ENCODE measurements around the gene CACNA2D4. TPM values are rescaled to one million over a fixed set of nuclear protein-coding genes. Genes with fewer than 3 reads are reported as not detected.

Gene CACNA2D4
- total RNA-seq, 1 donor from 2014 or later: 0.30 TPM

DNA sequence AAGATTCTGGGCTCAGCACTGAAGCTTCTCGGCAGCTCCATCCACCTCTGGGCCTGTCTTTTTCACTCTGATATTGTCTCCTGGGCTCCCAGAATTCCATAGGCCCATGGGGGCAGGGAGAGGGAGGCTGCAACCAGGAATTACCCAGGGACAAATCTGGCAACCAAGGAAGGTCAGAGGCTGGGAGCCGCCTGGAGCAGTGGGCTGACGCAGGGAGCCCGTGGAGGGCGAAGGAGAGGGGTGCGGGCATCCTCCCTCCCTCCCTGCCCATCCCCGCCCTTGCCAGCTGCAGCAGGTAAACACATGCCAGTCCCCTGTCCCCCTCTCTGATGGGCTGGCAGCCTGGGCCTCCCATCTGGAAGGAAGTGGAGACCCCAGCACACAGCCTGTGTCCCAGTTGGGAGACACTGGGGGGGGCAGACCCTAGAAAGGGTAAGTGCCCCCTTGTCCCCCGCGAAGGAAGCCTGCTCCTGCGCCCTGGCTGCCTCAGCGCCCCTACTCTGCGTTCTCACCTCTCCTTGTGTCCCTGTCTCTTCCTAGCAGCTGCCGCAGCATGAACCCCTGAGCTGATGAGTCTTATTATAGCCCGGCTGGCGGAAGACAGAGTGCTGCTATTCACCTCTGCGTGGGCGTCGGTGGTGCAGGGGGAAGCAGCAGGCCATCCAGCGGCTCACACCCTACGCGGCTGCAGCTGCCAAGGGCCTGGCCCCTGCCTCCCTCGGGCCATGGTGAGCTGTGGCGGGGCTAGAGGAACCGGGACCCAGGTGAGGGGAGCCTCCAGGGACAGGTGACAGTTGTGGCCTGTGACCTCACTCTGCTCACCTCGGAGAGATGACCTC is 91.4 kb downstream of the CACNA2D4 start:
- no peak overlapping the region for H3K4me3 Mint-ChIP-seq (ENCODE audit: unreplicated experiment)
- H3K27me3 Mint-ChIP-seq (ENCODE audit: low read depth): peaks cover 26% of the 10 kb centered on the region
- H3K27ac Mint-ChIP-seq (ENCODE audit: unreplicated experiment): no peak overlapping the region
- no peak for DNase-seq (ENCODE audit: low spot score)
- peaks cover 5% of the 10 kb centered on the region for H3K4me1 Mint-ChIP-seq (ENCODE audit: low read depth)
- no peaks in the 10 kb centered on the region for H3K9me3 Mint-ChIP-seq (ENCODE audit: low read depth)
- no peaks in the 10 kb centered on the region for H3K36me3 Mint-ChIP-seq (ENCODE audit: low read depth)
- TF ChIP-seq, protein P1, sequence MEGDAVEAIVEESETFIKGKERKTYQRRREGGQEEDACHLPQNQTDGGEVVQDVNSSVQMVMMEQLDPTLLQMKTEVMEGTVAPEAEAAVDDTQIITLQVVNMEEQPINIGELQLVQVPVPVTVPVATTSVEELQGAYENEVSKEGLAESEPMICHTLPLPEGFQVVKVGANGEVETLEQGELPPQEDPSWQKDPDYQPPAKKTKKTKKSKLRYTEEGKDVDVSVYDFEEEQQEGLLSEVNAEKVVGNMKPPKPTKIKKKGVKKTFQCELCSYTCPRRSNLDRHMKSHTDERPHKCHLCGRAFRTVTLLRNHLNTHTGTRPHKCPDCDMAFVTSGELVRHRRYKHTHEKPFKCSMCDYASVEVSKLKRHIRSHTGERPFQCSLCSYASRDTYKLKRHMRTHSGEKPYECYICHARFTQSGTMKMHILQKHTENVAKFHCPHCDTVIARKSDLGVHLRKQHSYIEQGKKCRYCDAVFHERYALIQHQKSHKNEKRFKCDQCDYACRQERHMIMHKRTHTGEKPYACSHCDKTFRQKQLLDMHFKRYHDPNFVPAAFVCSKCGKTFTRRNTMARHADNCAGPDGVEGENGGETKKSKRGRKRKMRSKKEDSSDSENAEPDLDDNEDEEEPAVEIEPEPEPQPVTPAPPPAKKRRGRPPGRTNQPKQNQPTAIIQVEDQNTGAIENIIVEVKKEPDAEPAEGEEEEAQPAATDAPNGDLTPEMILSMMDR (IDR thresholded peaks at IDR 0.05): no peak

DNA sequence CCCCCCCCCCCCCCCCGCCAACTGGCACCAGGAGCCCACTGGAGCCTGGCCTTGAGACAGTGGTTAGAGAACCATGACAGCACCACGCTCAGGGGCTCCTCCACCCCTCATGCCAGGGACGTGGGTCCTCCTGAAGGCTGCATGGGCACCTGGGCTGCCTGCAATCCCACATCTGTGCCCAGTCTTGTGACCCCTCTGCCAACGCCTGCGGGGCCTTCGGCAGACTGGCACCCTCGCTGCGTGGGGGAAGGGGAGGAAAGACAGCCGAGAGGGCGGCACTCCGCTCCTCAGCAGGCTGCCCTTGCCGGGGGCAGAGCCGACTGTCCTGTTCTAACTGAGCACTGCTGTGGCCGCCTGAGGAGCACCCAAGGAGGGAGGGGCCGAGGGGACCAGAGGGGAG is 92.1 kb downstream of the CACNA2D4 start:
- TF ChIP-seq, protein P1 (IDR thresholded peaks at IDR 0.05): no peak
- no peaks in the 10 kb centered on the region for H3K9me3 Mint-ChIP-seq (ENCODE audit: low read depth)
- H3K27me3 Mint-ChIP-seq (ENCODE audit: low read depth): peaks cover 27% of the 10 kb centered on the region
- H3K36me3 Mint-ChIP-seq (ENCODE audit: low read depth): no peaks in the 10 kb centered on the region
- no peak for DNase-seq (ENCODE audit: low spot score)
- H3K4me1 Mint-ChIP-seq (ENCODE audit: low read depth): peaks cover 5% of the 10 kb centered on the region
- H3K27ac Mint-ChIP-seq (ENCODE audit: unreplicated experiment): no peak overlapping the region
- H3K4me3 Mint-ChIP-seq (ENCODE audit: unreplicated experiment): no peak overlapping the region

DNA sequence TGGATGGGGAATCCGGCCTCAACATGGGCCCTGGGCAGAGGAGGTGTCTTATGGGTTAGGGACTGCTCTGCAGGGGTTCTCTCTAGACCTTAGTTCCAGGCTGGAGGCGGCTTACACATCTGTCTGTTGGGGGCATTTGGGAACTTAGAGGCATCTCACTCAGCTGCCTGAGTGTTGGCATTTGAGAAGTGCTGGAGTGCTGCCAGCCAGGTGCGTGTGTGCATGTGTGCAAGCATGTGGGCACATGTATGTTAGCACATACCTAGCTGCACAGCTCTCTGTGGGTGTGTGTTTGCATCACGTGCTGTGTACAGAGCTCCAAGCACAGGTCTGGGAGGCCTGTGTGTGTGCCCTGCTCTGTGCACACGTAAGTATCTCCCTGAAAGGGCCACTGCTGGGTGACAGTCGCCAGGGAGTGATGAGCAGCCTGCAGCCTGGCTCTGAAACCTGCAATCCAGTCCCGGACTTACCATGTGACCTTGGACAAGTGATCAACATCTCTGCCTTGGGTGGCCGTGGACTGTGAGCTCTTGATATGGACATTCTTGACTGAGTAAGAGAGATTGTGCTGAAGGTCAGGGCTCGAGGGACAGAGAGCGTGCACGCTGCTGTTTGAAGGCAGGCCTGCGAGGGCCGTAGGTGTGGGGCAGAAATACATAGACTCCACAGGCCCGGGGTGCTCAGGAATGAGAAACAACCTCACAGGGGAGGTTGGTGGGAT is 92.9 kb downstream of the CACNA2D4 start:
- DNase-seq (ENCODE audit: low spot score): no peak
- Mint-ChIP-seq H3K27ac (ENCODE audit: unreplicated experiment) (no peak overlapping the region), H3K36me3 (ENCODE audit: low read depth) (no peaks in the 10 kb centered on the region), H3K4me3 (ENCODE audit: unreplicated experiment) (no peak overlapping the region), H3K4me1 (ENCODE audit: low read depth) (peaks cover 1% of the 10 kb centered on the region), H3K9me3 (ENCODE audit: low read depth) (no peaks in the 10 kb centered on the region), H3K27me3 (ENCODE audit: low read depth) (peaks cover 30% of the 10 kb centered on the region)
- TF ChIP-seq, protein P1 (IDR thresholded peaks at IDR 0.05): no peak

DNA sequence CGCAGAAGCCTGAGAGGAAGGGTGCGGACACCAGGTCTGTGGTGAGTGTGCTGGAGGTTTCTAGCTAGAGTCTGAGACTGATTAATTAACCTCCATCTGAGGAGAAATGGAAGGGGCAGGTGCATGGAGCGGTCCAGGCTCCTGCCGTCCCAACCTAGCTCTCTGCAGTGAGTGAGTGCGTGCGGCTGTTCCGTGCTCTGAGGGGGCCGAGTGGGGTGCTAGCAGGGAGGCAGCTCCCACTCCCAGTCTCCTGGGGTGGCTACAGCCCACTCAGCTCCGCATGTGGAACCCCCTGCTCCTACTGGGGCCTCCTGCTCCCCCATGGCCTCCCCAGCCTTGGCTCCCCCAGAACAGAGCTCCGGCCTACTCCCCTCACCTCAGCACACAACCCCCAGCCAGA is 95.2 kb downstream of the CACNA2D4 start:
- Mint-ChIP-seq H3K4me1 (ENCODE audit: low read depth) (peaks cover 7% of the 10 kb centered on the region), H3K4me3 (ENCODE audit: unreplicated experiment) (no peak overlapping the region), H3K36me3 (ENCODE audit: low read depth) (no peaks in the 10 kb centered on the region), H3K27ac (ENCODE audit: unreplicated experiment) (no peak overlapping the region), H3K9me3 (ENCODE audit: low read depth) (no peaks in the 10 kb centered on the region), H3K27me3 (ENCODE audit: low read depth) (peaks cover 36% of the 10 kb centered on the region)
- TF ChIP-seq, protein P1 (IDR thresholded peaks at IDR 0.05): no peak
- DNase-seq (ENCODE audit: low spot score): no peak

DNA sequence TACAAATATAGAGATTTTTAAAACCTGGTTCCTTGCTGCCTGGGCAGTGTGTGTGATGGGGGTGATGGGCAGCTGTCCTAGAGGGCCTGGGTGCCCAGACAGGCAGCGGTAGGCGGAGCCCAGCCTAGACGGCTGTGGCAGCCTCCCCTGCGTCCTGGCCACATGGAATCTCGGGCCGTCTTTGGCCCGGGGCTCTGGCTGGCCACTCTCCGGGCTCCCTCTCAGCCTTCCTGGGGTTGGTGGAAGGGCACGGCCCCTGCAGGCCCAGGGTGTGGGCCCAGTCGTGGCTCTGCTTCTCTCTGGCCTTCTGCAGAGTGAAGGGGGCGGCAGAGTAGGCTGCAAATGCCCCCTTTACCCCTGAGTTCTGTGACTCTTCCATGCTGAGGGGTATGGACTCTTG is 95.8 kb downstream of the CACNA2D4 start:
- DNase-seq (ENCODE audit: low spot score): no peak
- Mint-ChIP-seq H3K4me3 (ENCODE audit: unreplicated experiment) (no peak overlapping the region), H3K9me3 (ENCODE audit: low read depth) (no peaks in the 10 kb centered on the region), H3K4me1 (ENCODE audit: low read depth) (peaks cover 7% of the 10 kb centered on the region), H3K27ac (ENCODE audit: unreplicated experiment) (no peak overlapping the region), H3K27me3 (ENCODE audit: low read depth) (peaks cover 36% of the 10 kb centered on the region), H3K36me3 (ENCODE audit: low read depth) (no peaks in the 10 kb centered on the region)
- TF ChIP-seq, protein P1 (IDR thresholded peaks at IDR 0.05): no peak
